IMR-90 (cell line): ENCODE measurements around the gene CDH22. TPM values are rescaled to one million over a fixed set of nuclear protein-coding genes. Genes with fewer than 3 reads are reported as not detected.

Experiments used
- ATAC-seq: fragments of 200-7000 bp; cut with Tn5 transposase; 2 replicates; pipeline ENCODE4 v1.9.1; 2020; ENCODE audit warnings: low read depth, mild to moderate bottlenecking, moderate library complexity
- BruUV-seq: library from RNA; stranded (reverse); fragments of 400-500 nt; replicated peaks from 2 replicates; lab custom pipeline; 2021; lab: Mats Ljungman, UMichigan
- CTCF ChIA-PET: fragments of 300-600 bp; formaldehyde crosslinking; extraction: SDS; loops from one replicate; lab custom pipeline; 2021; ENCODE audit warnings: antibody characterized with exemption; lab: Yijun Ruan, JAX
- POLR2A ChIA-PET: fragments of 300-600 bp; sonication (Branson Sonifier 250); formaldehyde crosslinking; loops from one replicate; lab custom pipeline; 2022; ENCODE audit warnings: antibody characterized with exemption; ENCODE audit not compliant: unreplicated experiment; lab: Charles Lee
- DNase-seq: peaks from one replicate; pipeline ENCODE4 v3.0.0; 2013
- H2AFZ ChIP-seq: replicated peaks from 2 replicates; pipeline ENCODE3; 2013; ENCODE audit warnings: low read length, mild to moderate bottlenecking; ENCODE audit not compliant: poor library complexity
- H2AK5ac ChIP-seq: 2 replicates; pipeline ENCODE4 v1.6.1; 2013; ENCODE audit warnings: low read depth, low read length, inconsistent platforms
- H2AK9ac ChIP-seq: replicated peaks from 2 replicates; pipeline ENCODE3; 2013; ENCODE audit warnings: mild to moderate bottlenecking, low read depth, low read length, moderate library complexity; ENCODE audit not compliant: poor library complexity
- H2BK120ac ChIP-seq: 2 replicates; pipeline ENCODE4 v1.6.1; 2013; ENCODE audit warnings: low read depth, low read length, inconsistent platforms
- H2BK15ac ChIP-seq: 3 replicates; pipeline ENCODE4 v1.6.1; 2013; ENCODE audit warnings: low read depth, low read length, inconsistent platforms
- H2BK20ac ChIP-seq: 2 replicates; pipeline ENCODE4 v1.6.1; 2013; ENCODE audit warnings: low read depth, mild to moderate bottlenecking, inconsistent platforms, low read length, moderate library complexity
- H2BK5ac ChIP-seq: 2 replicates; pipeline ENCODE4 v1.6.1; 2013; ENCODE audit warnings: mild to moderate bottlenecking, low read depth, low read length, inconsistent platforms; ENCODE audit not compliant: poor library complexity, severe bottlenecking
- H3K14ac ChIP-seq: replicated peaks from 2 replicates; pipeline ENCODE4 v1.6.1; 2013; ENCODE audit warnings: low read depth, low read length, inconsistent platforms
- H3K18ac ChIP-seq: 2 replicates; pipeline ENCODE4 v1.6.1; 2013; ENCODE audit warnings: low read depth, low read length, control low read depth
- H3K23ac ChIP-seq: 2 replicates; pipeline ENCODE4 v1.6.1; 2013; ENCODE audit warnings: low read depth, low read length, inconsistent platforms
- H3K27ac ChIP-seq: 2 replicates; pipeline ENCODE4 v1.5.1; 2013; ENCODE audit warnings: mild to moderate bottlenecking, control low read depth, low read length; ENCODE audit not compliant: insufficient read depth
- H3K27me3 ChIP-seq: 2 replicates; pipeline ENCODE4 v1.6.1; 2013; ENCODE audit warnings: low read length; ENCODE audit not compliant: control insufficient read depth, insufficient read depth
- H3K36me3 ChIP-seq: 2 replicates; pipeline ENCODE4 v1.6.1; 2013; ENCODE audit warnings: low read length, mixed read lengths; ENCODE audit not compliant: control insufficient read depth, insufficient read depth
- H3K4ac ChIP-seq: 2 replicates; pipeline ENCODE4 v1.6.1; 2013; ENCODE audit warnings: low read depth, low read length, inconsistent platforms
- H3K4me1 ChIP-seq: 2 replicates; pipeline ENCODE4 v1.6.1; 2013; ENCODE audit warnings: low read length, mixed read lengths; ENCODE audit not compliant: control insufficient read depth, insufficient read depth
- H3K4me2 ChIP-seq: 2 replicates; pipeline ENCODE4 v1.6.1; 2013; ENCODE audit warnings: low read depth, mild to moderate bottlenecking, control low read depth, low read length, moderate library complexity
- H3K4me3 ChIP-seq: 2 replicates; pipeline ENCODE4 v1.5.1; 2013; ENCODE audit warnings: low read depth, mild to moderate bottlenecking, control low read depth, low read length, moderate library complexity; ENCODE audit not compliant: insufficient read depth
- H3K56ac ChIP-seq: 2 replicates; pipeline ENCODE4 v1.6.1; 2013; ENCODE audit warnings: low read length, inconsistent platforms; ENCODE audit not compliant: insufficient read depth; ENCODE audit errors: extremely low read depth
- H3K79me1 ChIP-seq, 2 experiments: 2 replicates each; pipeline ENCODE4 v1.6.1; 2013; ENCODE audit warnings: low read length in 2 of 2, inconsistent platforms in 1 of 2, low read depth in 1 of 2
- H3K9ac ChIP-seq: 2 replicates; pipeline ENCODE4 v1.6.1; 2013; ENCODE audit warnings: low read depth, low read length, control low read depth
- H3K9me1 ChIP-seq: 2 replicates; pipeline ENCODE4 v1.6.1; 2013; ENCODE audit warnings: low read length, inconsistent platforms; ENCODE audit not compliant: insufficient read depth
- H3K9me3 ChIP-seq: 2 replicates; pipeline ENCODE4 v1.6.1; 2013; ENCODE audit warnings: low read length; ENCODE audit not compliant: control insufficient read depth, insufficient read depth
- H4K20me1 ChIP-seq: 2 replicates; pipeline ENCODE4 v1.6.1; 2013; ENCODE audit warnings: low read length, inconsistent platforms; ENCODE audit not compliant: insufficient read depth
- H4K5ac ChIP-seq: 2 replicates; pipeline ENCODE4 v1.6.1; 2013; ENCODE audit warnings: mild to moderate bottlenecking, low read depth, low read length, control low read depth
- H4K8ac ChIP-seq, 2 experiments: 2 replicates each; pipeline ENCODE4 v1.6.1; 2013; ENCODE audit warnings: low read depth in 2 of 2, low read length in 2 of 2, control low read depth in 1 of 2, inconsistent platforms in 1 of 2
- H4K91ac ChIP-seq: 2 replicates; pipeline ENCODE4 v1.6.1; 2013; ENCODE audit warnings: low read depth, low read length, inconsistent platforms; ENCODE audit not compliant: insufficient read depth
- BHLHE40 ChIP-seq: fragments of 150-350 bp; IDR thresholded peaks from 2 replicates; pipeline ENCODE4 v1.6.1; 2016; ENCODE audit warnings: mild to moderate bottlenecking, low read depth, low read length
- CEBPB ChIP-seq: IDR thresholded peaks from 2 replicates; pipeline ENCODE4 v1.6.1; 2012; ENCODE audit warnings: low read depth, low read length, improper control_type of control experiment
- CHD1 ChIP-seq: IDR thresholded peaks from 2 replicates; pipeline ENCODE4 v1.6.1; 2012; ENCODE audit warnings: low read depth, low read length, improper control_type of control experiment
- CTCF ChIP-seq: conservative IDR thresholded peaks from 2 replicates; pipeline ENCODE4 v1.5.1; 2012; ENCODE audit warnings: mild to moderate bottlenecking, low read depth, low read length, improper control_type of control experiment
- FOS ChIP-seq: fragments of 150-350 bp; IDR thresholded peaks from 2 replicates; pipeline ENCODE4 v1.6.1; 2016; ENCODE audit warnings: low read depth, low read length
- MAFK ChIP-seq: IDR thresholded peaks from 2 replicates; pipeline ENCODE4 v1.6.1; 2012; ENCODE audit warnings: low read depth, low read length, improper control_type of control experiment
- MAZ ChIP-seq: IDR thresholded peaks from 2 replicates; pipeline ENCODE4 v1.6.1; 2012; ENCODE audit warnings: low read depth, mild to moderate bottlenecking, low read length, improper control_type of control experiment, moderate library complexity, borderline replicate concordance
- MXI1 ChIP-seq: IDR thresholded peaks from 2 replicates; pipeline ENCODE4 v1.6.1; 2012; ENCODE audit warnings: low read depth, mild to moderate bottlenecking, low read length, moderate library complexity, borderline replicate concordance
- NFE2L2 ChIP-seq: fragments of 150-350 bp; IDR thresholded peaks from 2 replicates; pipeline ENCODE4 v1.6.1; 2016; ENCODE audit warnings: low read depth, mild to moderate bottlenecking, low read length
- POLR2A ChIP-seq: IDR thresholded peaks from 2 replicates; pipeline ENCODE4 v1.6.1; 2012; ENCODE audit warnings: mild to moderate bottlenecking, low read depth, low read length
- RAD21 ChIP-seq: IDR thresholded peaks from 2 replicates; pipeline ENCODE4 v1.6.1; 2012; ENCODE audit warnings: low read length, improper control_type of control experiment
- RCOR1 ChIP-seq: IDR thresholded peaks from 2 replicates; pipeline ENCODE4 v1.6.1; 2012; ENCODE audit warnings: mild to moderate bottlenecking, low read length, improper control_type of control experiment; ENCODE audit not compliant: insufficient replicate concordance
- RFX5 ChIP-seq: IDR thresholded peaks from 2 replicates; pipeline ENCODE4 v1.8.0; 2012; ENCODE audit warnings: low read depth, mild to moderate bottlenecking, low read length, moderate library complexity
- SMC3 ChIP-seq: fragments of 150-350 bp; IDR thresholded peaks from 2 replicates; pipeline ENCODE4 v1.6.1; 2016; ENCODE audit warnings: low read depth, mild to moderate bottlenecking, antibody characterized with exemption, low read length, moderate library complexity
- USF2 ChIP-seq: fragments of 150-350 bp; IDR thresholded peaks from 2 replicates; pipeline ENCODE4 v1.6.1; 2017; ENCODE audit warnings: mild to moderate bottlenecking, antibody characterized with exemption, low read length, low read depth
- WGBS, 2 experiments: methylation state at CpG; one replicate each; pipeline versions ENCODE4 v1.1.5 to v1.1.7; 2013; ENCODE audit warnings: missing lambda C conversion rate in 2 of 2; ENCODE audit not compliant: insufficient read length in 1 of 2; ENCODE audit errors: extremely low coverage in 2 of 2; 5-methylcytosine and 5-hydroxymethylcytosine counted together
- dilution Hi-C: fragments of 300-500 bp; cut with HindIII; formaldehyde crosslinking; loops from one replicate; pipeline ENCODE4 v1.14.3; 2018; ENCODE audit warnings: low sequenced_read_pairs; ENCODE audit not compliant: unreplicated experiment
- in situ Hi-C: fragments of 300-500 bp; cut with MboI; formaldehyde crosslinking; loops from 3 replicates; pipeline ENCODE4 v1.14.3; 2019; ENCODE audit warnings: low sequenced_read_pairs, inconsistent platforms, mixed read lengths
- intact Hi-C: fragments of 100-400 bp; cut with micrococcal nuclease; formaldehyde crosslinking; loops from 2 replicates; pipeline ENCODE4 v1.10.0; 2022
- polyA plus RNA-seq, 3 experiments: library from polyadenylated mRNA; depleted of rRNA; stranded (reverse); fragments of >200 nt; gene quantifications; 2 replicates each; pipeline ENCODE4 v1.2.3, GENCODE V29; 2012; ENCODE audit warnings: low replicate concordance in 1 of 3
- total RNA-seq: library from RNA; depleted of rRNA; stranded (reverse); fragments of >200 nt; gene quantifications from 2 replicates; pipeline ENCODE4 v1.2.3, GENCODE V29; 2012
- TF ChIP-seq, protein P1 (sequence below): fragments of 150-350 bp; IDR thresholded peaks from 2 replicates; pipeline ENCODE4 v1.6.1; 2016; ENCODE audit warnings: low read depth, mild to moderate bottlenecking, low read length, moderate library complexity, borderline replicate concordance

The CDH22 gene
- total and polyA plus RNA-seq, 2 of the 4 experiments (the other 2 are of a cell fraction): not detected

DNA sequence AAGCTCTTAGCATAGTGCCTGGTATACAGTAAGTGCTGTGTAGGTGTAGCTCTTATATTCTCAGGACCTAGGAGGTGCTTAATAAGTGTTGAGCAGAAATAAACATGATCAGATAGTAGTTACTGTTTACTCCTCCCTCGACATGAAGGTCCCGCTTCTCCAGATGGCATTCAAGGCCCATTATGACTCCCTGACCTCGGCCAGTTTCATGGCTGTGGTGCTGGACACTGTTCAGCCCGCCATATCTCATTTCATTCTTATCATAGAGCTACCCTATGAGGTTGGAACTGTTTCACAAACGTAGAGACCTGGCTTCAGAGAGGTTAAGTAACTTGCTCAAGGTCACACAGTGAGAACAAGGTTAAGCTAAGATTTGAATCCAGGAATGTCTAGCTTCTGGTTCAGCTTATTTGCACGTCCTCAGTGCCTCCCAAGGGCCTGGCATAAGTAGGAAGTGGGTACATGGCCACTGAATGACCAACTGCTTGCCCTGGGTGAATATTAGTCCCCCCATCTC, 151.2 kb downstream of the CDH22 start:
- dilution Hi-C loops (no loop called here), in situ Hi-C loops (no loop called here), intact Hi-C loops (no loop called here)
- TF ChIP-seq CEBPB (no peak), FOS (no peak), MAZ (no peak), NFE2L2 (no peak), MXI1 (no peak), RCOR1 (no peak), SMC3 (no peak), CTCF (no peak), CHD1 (no peak), MAFK (no peak), RAD21 (no peak), BHLHE40 (no peak), POLR2A (no peak), USF2 (no peak), RFX5 (no peak)
- TF ChIP-seq, protein P1, sequence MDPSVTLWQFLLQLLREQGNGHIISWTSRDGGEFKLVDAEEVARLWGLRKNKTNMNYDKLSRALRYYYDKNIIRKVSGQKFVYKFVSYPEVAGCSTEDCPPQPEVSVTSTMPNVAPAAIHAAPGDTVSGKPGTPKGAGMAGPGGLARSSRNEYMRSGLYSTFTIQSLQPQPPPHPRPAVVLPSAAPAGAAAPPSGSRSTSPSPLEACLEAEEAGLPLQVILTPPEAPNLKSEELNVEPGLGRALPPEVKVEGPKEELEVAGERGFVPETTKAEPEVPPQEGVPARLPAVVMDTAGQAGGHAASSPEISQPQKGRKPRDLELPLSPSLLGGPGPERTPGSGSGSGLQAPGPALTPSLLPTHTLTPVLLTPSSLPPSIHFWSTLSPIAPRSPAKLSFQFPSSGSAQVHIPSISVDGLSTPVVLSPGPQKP: no peak
- H4K5ac ChIP-seq: no peak overlapping the region
- no peak overlapping the region for H3K14ac ChIP-seq
- H4K8ac ChIP-seq: no peak overlapping the region
- no peak overlapping the region for H3K9ac ChIP-seq
- no peak overlapping the region for H2AFZ ChIP-seq
- no peak overlapping the region for H3K4me2 ChIP-seq
- H3K27me3 ChIP-seq: peaks cover 19% of the 10 kb centered on the region
- no peaks in the 10 kb centered on the region for H4K20me1 ChIP-seq
- H2BK20ac ChIP-seq: no peak overlapping the region
- no peak overlapping the region for H3K56ac ChIP-seq
- no peak for ATAC-seq
- no peak overlapping the region for H3K4me3 ChIP-seq
- ChIA-PET CTCF (no interaction called here), POLR2A (no interaction called here)
- H3K18ac ChIP-seq: no peak overlapping the region
- no peaks in the 10 kb centered on the region for H3K36me3 ChIP-seq
- H3K79me1 ChIP-seq: no peaks in the 10 kb centered on the region
- no peak overlapping the region for H2BK120ac ChIP-seq
- H3K9me3 ChIP-seq: no peaks in the 10 kb centered on the region
- H4K91ac ChIP-seq: no peak overlapping the region
- no peaks in the 10 kb centered on the region for H3K9me1 ChIP-seq
- H3K23ac ChIP-seq: no peak overlapping the region
- no peak overlapping the region for H3K27ac ChIP-seq
- H2AK5ac ChIP-seq: no peak overlapping the region
- no peak overlapping the region for H2BK5ac ChIP-seq
- no peaks in the 10 kb centered on the region for H3K4me1 ChIP-seq
- no peak overlapping the region for H2BK15ac ChIP-seq
- H3K4ac ChIP-seq: no peak overlapping the region
- no peak for DNase-seq
- BruUV-seq: no TSS peak
- WGBS, 2 experiments: no CpG with 5 or more reads among the region's 6 CpGs
- no peak overlapping the region for H2AK9ac ChIP-seq
